HepG2 (cell line): Measurements from ENCODE around the gene EFS. TPM values are rescaled to one million over a fixed set of nuclear protein-coding genes. Genes with fewer than 3 reads are reported as not detected.

ENCODE experiments used
- ELF1 ChIP-seq: sonication (generic); formaldehyde crosslinking; IDR thresholded peaks from 2 replicates; pipeline ENCODE4 v1.4.0; 2020; ENCODE audit warnings: missing genetic modification reagents
- GATAD2A ChIP-seq: IDR thresholded peaks from 2 replicates; pipeline ENCODE4 v1.6.1; 2016
- GTF3A ChIP-seq: sonication (generic); formaldehyde crosslinking; conservative IDR thresholded peaks from 2 replicates; pipeline ENCODE4 v1.4.0; 2020; ENCODE audit warnings: mild to moderate bottlenecking, missing genetic modification reagents
- HINFP ChIP-seq: sonication (generic); formaldehyde crosslinking; IDR thresholded peaks from 2 replicates; pipeline ENCODE4 v1.4.0; 2020; ENCODE audit warnings: low read depth, mild to moderate bottlenecking, missing genetic modification reagents
- KLF12 ChIP-seq: sonication (generic); formaldehyde crosslinking; IDR thresholded peaks from 2 replicates; pipeline ENCODE4 v1.4.0; 2020; ENCODE audit warnings: missing genetic modification reagents, borderline replicate concordance
- MTA1 ChIP-seq: sonication (generic); formaldehyde crosslinking; IDR thresholded peaks from 2 replicates; pipeline ENCODE4 v1.4.0; 2020; ENCODE audit warnings: missing genetic modification reagents, mild to moderate bottlenecking, borderline replicate concordance
- SIN3A ChIP-seq: IDR thresholded peaks from 2 replicates; pipeline ENCODE4 v1.6.1; 2011; ENCODE audit warnings: low read depth, mild to moderate bottlenecking, control low read depth, low read length, borderline replicate concordance
- SNAI1 ChIP-seq: sonication (generic); formaldehyde crosslinking; IDR thresholded peaks from 2 replicates; pipeline ENCODE4 v1.5.0; 2020; ENCODE audit warnings: mild to moderate bottlenecking, missing genetic modification reagents, borderline replicate concordance
- STAG1 ChIP-seq: sonication (generic); formaldehyde crosslinking; IDR thresholded peaks from 2 replicates; pipeline ENCODE4 v1.4.0; 2020; ENCODE audit warnings: missing genetic modification reagents
- TBX2 ChIP-seq: sonication (generic); formaldehyde crosslinking; IDR thresholded peaks from 2 replicates; pipeline ENCODE4 v1.5.0; 2020; ENCODE audit warnings: missing genetic modification reagents, mild to moderate bottlenecking, borderline replicate concordance
- TFDP2 ChIP-seq: sonication (generic); formaldehyde crosslinking; IDR thresholded peaks from 2 replicates; pipeline ENCODE4 v1.4.0; 2020; ENCODE audit warnings: missing genetic modification reagents
- UBTF ChIP-seq: sonication (generic); formaldehyde crosslinking; IDR thresholded peaks from 2 replicates; pipeline ENCODE4 v1.4.0; 2020; ENCODE audit warnings: mild to moderate bottlenecking, missing genetic modification reagents
- ZNF17 ChIP-seq: sonication (generic); formaldehyde crosslinking; IDR thresholded peaks from 2 replicates; pipeline ENCODE4 v1.5.0; 2020; ENCODE audit warnings: mild to moderate bottlenecking, missing genetic modification reagents
- ZNF251 ChIP-seq: sonication (generic); formaldehyde crosslinking; IDR thresholded peaks from 2 replicates; pipeline ENCODE4 v1.9.0; 2021; ENCODE audit warnings: mild to moderate bottlenecking, missing genetic modification reagents
- ZNF281 ChIP-seq: sonication (generic); formaldehyde crosslinking; IDR thresholded peaks from 2 replicates; pipeline ENCODE4 v1.4.0; 2020; ENCODE audit warnings: missing genetic modification reagents, borderline replicate concordance
- ZNF737 ChIP-seq: sonication (generic); formaldehyde crosslinking; IDR thresholded peaks from 2 replicates; pipeline ENCODE4 v1.5.0; 2020; ENCODE audit warnings: missing genetic modification reagents, mild to moderate bottlenecking, borderline replicate concordance
- ZNF839 ChIP-seq: sonication (generic); formaldehyde crosslinking; IDR thresholded peaks from 2 replicates; pipeline ENCODE4 v1.4.0; 2020; ENCODE audit warnings: missing genetic modification reagents, mild to moderate bottlenecking, borderline replicate concordance
- polyA plus RNA-seq, 8 experiments: library from polyadenylated mRNA; depleted of rRNA in 3 of 8; stranded (reverse) in 7 of 8; unstranded in 1 of 8; fragments of >200 nt; fragmentation: Illumina TruSeq in 4 of 8; extraction: Trizol in 4 of 8; gene quantifications; 2 replicates each; pipeline versions ENCODE4 v1.2.1 to v1.2.3, GENCODE V29; 2011 to 2016; ENCODE audit warnings: low read depth in 4 of 8, missing spikeins in 1 of 8, mixed read lengths in 1 of 8; ENCODE audit not compliant: insufficient read depth in 1 of 8
- total RNA-seq, 5 experiments: library from RNA; depleted of rRNA; stranded (reverse); fragments of >200 nt; fragmentation: Illumina TruSeq; extraction: Trizol; gene quantifications; 2 replicates each; pipeline ENCODE4 v1.2.3, GENCODE V29; 2016; ENCODE audit warnings: low read depth in 1 of 5

Gene EFS
- total and polyA plus RNA-seq, 2 of the 13 experiments (the other 11 are each of a cell fraction or from before 2014, with no cell fraction given), result not detected

GRCh38 chr14:23385642-23386265 lies 20.8 kb upstream of the EFS start (continued):
- no peak for TF ChIP-seq ZNF281
- TF ChIP-seq SNAI1, result no peak
- no peak for TF ChIP-seq GTF3A (CRISPR knock-in tag)
- 0 out of 2 replicates have a peak, but pooled peaks have one; percentile 45 for TF ChIP-seq ZNF839
- no peak for TF ChIP-seq TFDP2 (CRISPR knock-in tag)
- TF ChIP-seq TBX2, result 0 out of 2 replicates have a peak, but pooled peaks have one; percentile 3
- TF ChIP-seq UBTF, result 0 out of 2 replicates have a peak, but pooled peaks have one; percentile 28
- 0 out of 2 replicates have a peak, but pooled peaks have one; percentile 29 for TF ChIP-seq HINFP (CRISPR knock-in tag)
- TF ChIP-seq KLF12 (CRISPR knock-in tag), result no peak
- TF ChIP-seq ZNF251 (CRISPR knock-in tag), result no peak
- TF ChIP-seq ZNF737 (CRISPR knock-in tag), result no peak
- TF ChIP-seq GATAD2A (CRISPR knock-in tag), result no peak
- peak; percentile 62 for TF ChIP-seq ELF1 (CRISPR knock-in tag)
- peak; percentile 55 for TF ChIP-seq STAG1 (CRISPR knock-in tag)
- TF ChIP-seq ZNF17 (CRISPR knock-in tag), result no peak
- no peak for TF ChIP-seq MTA1 (CRISPR knock-in tag)
- TF ChIP-seq SIN3A, result no peak
